Spleen (tissue), 7 donors: ENCODE results near the gene EVC2.

Experiments used
- POLR2AphosphoS5 ChIP-seq, 3 donors: sonication (generic); formaldehyde crosslinking; IDR thresholded peaks; one replicate each; pipeline ENCODE4 v1.5.1; 2017; ENCODE audit warnings: antibody characterized with exemption in 3 of 3
- TF ChIP-seq, protein P1 (sequence below), 11 experiments: fragments of 200-600 bp in 7 of 11; fragments of 450-650 bp in 4 of 11; sonication (generic) in 4 of 11; IDR thresholded peaks in 8 of 11; conservative IDR thresholded peaks in 3 of 11; 1 replicate in 7 of 11; 2 replicates in 4 of 11; pipeline versions ENCODE4 v1.4.0 to v1.8.0; 2016 to 2021; ENCODE audit warnings: antibody characterized with exemption in 11 of 11, inconsistent platforms in 4 of 11, mild to moderate bottlenecking in 1 of 11
- donor health status: DM: no; HTN: no; CAD: no; lungs with moderate emphysema.
- donor health status: DM: no; HTN: no; CAD: no.
- donor health status: DM: no; HTN: no; CAD: no.

- TF ChIP-seq POLR2AphosphoS5 (IDR thresholded peaks at IDR 0.05), result no peak
- TF ChIP-seq, protein P1, sequence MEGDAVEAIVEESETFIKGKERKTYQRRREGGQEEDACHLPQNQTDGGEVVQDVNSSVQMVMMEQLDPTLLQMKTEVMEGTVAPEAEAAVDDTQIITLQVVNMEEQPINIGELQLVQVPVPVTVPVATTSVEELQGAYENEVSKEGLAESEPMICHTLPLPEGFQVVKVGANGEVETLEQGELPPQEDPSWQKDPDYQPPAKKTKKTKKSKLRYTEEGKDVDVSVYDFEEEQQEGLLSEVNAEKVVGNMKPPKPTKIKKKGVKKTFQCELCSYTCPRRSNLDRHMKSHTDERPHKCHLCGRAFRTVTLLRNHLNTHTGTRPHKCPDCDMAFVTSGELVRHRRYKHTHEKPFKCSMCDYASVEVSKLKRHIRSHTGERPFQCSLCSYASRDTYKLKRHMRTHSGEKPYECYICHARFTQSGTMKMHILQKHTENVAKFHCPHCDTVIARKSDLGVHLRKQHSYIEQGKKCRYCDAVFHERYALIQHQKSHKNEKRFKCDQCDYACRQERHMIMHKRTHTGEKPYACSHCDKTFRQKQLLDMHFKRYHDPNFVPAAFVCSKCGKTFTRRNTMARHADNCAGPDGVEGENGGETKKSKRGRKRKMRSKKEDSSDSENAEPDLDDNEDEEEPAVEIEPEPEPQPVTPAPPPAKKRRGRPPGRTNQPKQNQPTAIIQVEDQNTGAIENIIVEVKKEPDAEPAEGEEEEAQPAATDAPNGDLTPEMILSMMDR (IDR thresholded peaks at IDR 0.05 in 8 of 11, conservative IDR thresholded peaks at IDR 0.05 in 3 of 11), result no peak
Observed at GRCh38 chr4:5700459-5700858, 7.9 kb downstream of the EVC2 start.
